NCI-H524 treated with DMSO at 0.1 percent for 48 hours (cell line): Measurements from ENCODE around the gene OR52E2.

ENCODE experiments used
- DNase-seq: peaks from one replicate; lab custom pipeline; 2025; lab: John Stamatoyannopoulos, UW

Gene OR52E2

DNA sequence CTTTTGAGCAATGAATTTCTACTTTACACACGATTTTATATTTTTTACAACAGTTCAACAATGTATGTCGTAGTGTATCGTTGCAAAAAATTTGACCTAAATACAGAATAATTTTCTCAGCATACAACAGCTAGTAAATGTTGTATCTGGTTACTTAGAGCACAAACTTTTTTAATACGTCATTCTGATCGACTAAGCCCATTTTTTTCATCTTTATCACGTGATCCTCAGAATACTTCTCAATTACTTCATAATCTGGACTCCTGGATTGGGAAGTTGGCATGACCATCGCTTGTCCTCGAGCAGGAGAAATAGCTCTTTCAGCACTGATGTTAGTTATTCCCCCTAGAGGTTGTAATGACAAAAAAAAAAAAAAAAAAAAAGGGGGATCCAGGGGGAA is 48.2 kb downstream of the OR52E2 start:
- no peak for DNase-seq
